Upper lobe of right lung (tissue), 1 donor: ENCODE measurements around the gene TIFAB. TPM values are rescaled to one million over a fixed set of nuclear protein-coding genes. Genes with fewer than 3 reads are reported as not detected.

Experiments
- ATAC-seq: fragments of 200-7000 bp; cut with Tn5 transposase; one replicate; pipeline ENCODE4 v1.9.1; 2020; ENCODE audit warnings: mild to moderate bottlenecking, moderate library complexity
- DNase-seq: peaks from one replicate; pipeline ENCODE4 v3.0.0-alpha.2; 2020
- H3K27ac ChIP-seq: fragments of 200-600 bp; one replicate; pipeline ENCODE4 v1.8.0; 2022
- H3K27me3 ChIP-seq: fragments of 200-600 bp; one replicate; pipeline ENCODE4 v1.8.0; 2022; ENCODE audit warnings: mild to moderate bottlenecking
- H3K36me3 ChIP-seq: fragments of 200-600 bp; one replicate; pipeline ENCODE4 v1.8.0; 2022
- H3K4me1 ChIP-seq: fragments of 200-600 bp; one replicate; pipeline ENCODE4 v1.8.0; 2022
- H3K4me3 ChIP-seq: fragments of 200-600 bp; one replicate; pipeline ENCODE4 v1.8.0; 2022; ENCODE audit warnings: mild to moderate bottlenecking
- H3K9me3 ChIP-seq: fragments of 200-600 bp; one replicate; pipeline ENCODE4 v1.8.0; 2022
- intact Hi-C: fragments of 100-400 bp; cut with DNase I; formaldehyde crosslinking; loops from one replicate; pipeline ENCODE4 v1.11.0; 2022
- total RNA-seq: library from RNA; stranded (reverse); fragmentation: NEBNext Ultra II Directional; extraction: Animal tissue kit (Norgen Biotek cat#: 25700); gene quantifications from one replicate; pipeline ENCODE4 v1.2.1, GENCODE V29; 2021
- TF ChIP-seq, protein P1 (sequence below): fragments of 200-600 bp; IDR thresholded peaks from one replicate; pipeline ENCODE4 v1.8.0; 2022; ENCODE audit warnings: antibody characterized with exemption
- donor health status: DM: no; HTN: yes; CAD: no; lungs with severe emphysema.

TIFAB gene
- total RNA-seq, 1 donor from 2014 or later, result 0.43 TPM

DNA sequence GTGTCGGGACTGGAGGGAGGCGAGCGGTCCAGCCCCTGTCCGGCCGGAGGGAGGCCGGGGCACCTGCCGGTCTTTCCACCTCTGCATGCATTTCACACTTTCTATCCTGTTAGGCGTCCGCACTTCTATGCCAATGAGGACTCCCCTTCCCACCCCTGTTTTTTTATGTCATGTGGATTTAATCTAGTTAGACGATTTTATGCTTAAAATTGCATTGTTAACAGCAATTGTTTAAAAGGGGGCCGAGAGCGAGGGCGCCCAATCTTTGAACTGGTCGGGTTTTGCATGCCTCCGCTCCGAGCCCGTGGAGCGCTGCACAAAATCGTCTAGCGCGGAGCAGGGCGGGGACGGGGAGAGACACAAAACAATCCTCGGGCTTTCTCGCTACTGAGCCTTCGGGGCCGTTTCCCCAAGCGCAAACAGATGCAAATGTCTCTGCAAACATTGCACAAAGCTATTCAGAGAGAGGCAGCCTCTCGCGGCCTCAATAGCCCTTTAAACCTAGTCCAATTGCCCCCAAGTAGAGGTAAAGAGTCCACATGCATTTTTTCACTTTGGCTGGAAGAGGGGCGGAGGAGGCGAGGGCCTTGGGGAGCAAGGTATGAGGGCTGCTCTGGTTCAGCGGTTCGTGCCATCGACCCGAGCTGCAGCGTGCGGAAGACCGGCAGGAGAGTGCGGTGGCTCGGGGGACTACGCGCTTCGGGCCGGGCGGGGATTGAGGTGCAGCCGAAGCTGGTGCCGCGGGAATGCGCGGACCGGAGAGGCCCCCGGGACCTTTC, 37.5 kb upstream of the TIFAB start:
- ATAC-seq, result no peak
- Histone ChIP-seq H3K4me1 (peaks cover 33% of the 10 kb centered on the region), H3K27me3 (peaks cover 70% of the 10 kb centered on the region), H3K4me3 (peak overlapping the region; percentile 34), H3K36me3 (no peaks in the 10 kb centered on the region), H3K27ac (no peak overlapping the region), H3K9me3 (no peaks in the 10 kb centered on the region)
- intact Hi-C loops, result no loop called here
- no peak for DNase-seq
- TF ChIP-seq, protein P1, sequence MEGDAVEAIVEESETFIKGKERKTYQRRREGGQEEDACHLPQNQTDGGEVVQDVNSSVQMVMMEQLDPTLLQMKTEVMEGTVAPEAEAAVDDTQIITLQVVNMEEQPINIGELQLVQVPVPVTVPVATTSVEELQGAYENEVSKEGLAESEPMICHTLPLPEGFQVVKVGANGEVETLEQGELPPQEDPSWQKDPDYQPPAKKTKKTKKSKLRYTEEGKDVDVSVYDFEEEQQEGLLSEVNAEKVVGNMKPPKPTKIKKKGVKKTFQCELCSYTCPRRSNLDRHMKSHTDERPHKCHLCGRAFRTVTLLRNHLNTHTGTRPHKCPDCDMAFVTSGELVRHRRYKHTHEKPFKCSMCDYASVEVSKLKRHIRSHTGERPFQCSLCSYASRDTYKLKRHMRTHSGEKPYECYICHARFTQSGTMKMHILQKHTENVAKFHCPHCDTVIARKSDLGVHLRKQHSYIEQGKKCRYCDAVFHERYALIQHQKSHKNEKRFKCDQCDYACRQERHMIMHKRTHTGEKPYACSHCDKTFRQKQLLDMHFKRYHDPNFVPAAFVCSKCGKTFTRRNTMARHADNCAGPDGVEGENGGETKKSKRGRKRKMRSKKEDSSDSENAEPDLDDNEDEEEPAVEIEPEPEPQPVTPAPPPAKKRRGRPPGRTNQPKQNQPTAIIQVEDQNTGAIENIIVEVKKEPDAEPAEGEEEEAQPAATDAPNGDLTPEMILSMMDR, result no peak

DNA sequence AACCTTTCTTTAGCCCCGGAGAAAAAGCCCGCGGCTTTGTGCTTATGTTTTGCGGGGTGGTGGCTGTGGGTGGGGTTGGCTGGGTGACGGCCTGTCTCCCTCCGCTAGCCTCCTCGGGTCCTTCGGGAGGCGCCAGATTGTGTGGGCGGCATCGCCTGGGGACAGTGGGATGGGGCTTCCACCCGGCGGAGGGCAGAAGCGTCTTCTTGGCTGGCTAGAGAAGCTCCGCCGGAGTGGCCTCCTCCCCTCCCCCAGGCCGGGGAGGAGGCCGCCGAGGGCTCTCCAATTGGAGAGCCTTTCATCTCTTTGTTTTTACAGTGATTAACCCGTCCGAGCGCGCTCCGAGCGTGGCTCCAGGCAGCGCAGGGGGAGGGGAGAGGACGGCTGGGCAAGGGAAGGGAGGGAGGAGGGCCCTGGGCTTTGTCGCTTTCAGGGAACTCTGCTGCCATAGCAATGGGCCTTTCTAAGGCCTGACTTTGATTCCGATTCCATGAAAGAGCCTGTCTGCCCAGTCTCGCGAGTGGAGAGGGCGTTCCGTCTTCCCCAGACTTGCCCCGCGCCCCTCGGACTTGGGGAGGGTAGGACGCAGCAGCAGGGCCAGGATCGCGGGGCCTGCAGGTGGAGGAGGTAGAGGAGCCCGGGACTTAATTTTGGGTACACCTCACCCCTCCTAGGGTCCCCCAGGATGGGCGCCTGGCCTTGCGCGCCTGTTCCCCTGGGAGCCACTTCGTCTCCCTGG, 36.7 kb upstream of the TIFAB start:
- H3K36me3 ChIP-seq, result no peaks in the 10 kb centered on the region
- peaks cover 33% of the 10 kb centered on the region for H3K4me1 ChIP-seq
- peaks cover 70% of the 10 kb centered on the region for H3K27me3 ChIP-seq
- ATAC-seq (peak; percentile 5), DNase-seq (no peak)
- no peak overlapping the region for H3K27ac ChIP-seq
- H3K9me3 ChIP-seq, result no peaks in the 10 kb centered on the region
- TF ChIP-seq, protein P1, result no peak
- peak overlapping the region; percentile 34 for H3K4me3 ChIP-seq
- intact Hi-C loops, result no loop called here

DNA sequence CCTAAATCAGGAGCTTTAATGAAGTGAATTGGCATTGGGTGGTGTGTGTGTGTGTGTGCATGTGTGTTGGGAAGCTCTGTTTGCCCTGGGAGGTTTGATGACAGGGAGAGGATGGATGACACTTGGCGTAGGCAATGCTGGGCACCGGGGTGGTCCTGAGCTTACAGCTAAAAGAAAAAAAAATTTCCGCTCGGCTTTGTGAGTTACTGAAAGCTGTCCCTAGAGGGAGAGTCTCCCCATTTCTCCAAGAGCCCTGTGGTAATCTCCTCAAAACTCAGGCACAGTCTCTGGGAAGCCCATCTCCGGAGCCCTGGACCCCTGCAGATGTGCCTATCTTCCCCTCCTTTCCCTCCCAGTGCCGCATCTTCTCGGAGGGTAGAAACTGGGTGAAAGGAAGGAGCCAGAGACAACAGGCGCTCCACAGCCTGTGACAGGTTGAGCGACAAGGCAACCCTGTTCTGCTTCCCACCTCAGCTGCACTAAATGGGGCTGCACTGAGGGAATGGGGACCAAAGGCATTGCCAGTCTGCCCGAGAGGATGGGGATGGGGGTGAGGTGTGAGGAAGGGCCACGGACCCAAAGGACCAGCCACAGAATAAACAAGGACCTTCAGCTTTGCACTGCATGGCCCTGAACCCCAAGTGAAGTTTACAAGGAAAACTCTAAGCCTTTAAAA, 35.8 kb upstream of the TIFAB start:
- H3K4me3 ChIP-seq, result no peak overlapping the region
- TF ChIP-seq, protein P1, result no peak
- peaks cover 33% of the 10 kb centered on the region for H3K4me1 ChIP-seq

DNA sequence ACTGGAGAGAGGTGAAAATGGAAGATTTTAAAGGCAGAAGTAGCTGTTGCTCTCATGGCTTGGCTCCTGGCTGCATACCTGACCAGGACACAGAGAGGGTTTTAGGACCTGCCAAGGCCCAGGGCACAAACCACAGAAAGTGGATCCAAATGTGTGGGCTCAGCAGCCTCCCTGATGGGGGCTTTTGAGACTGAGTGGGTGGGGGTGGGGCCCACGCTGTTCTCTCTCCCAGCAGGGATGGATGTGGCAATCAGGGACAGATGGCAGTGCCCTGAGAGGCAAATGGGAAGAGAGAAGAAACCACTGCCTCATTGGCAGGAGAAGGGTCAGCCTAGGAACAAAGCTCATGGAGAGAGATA, 34.9 kb upstream of the TIFAB start:
- peaks cover 28% of the 10 kb centered on the region for H3K4me1 ChIP-seq
- TF ChIP-seq, protein P1, result no peak
- no peak for DNase-seq
- H3K27ac ChIP-seq, result no peak overlapping the region
- H3K36me3 ChIP-seq, result no peaks in the 10 kb centered on the region
- no peaks in the 10 kb centered on the region for H3K9me3 ChIP-seq
- intact Hi-C loops, result no loop called here
- H3K4me3 ChIP-seq, result no peak overlapping the region
- H3K27me3 ChIP-seq, result peaks cover 64% of the 10 kb centered on the region
- no peak for ATAC-seq

More for the DNA sequence above, 35.8 kb upstream of the TIFAB start:
- no peaks in the 10 kb centered on the region for H3K36me3 ChIP-seq
- H3K27me3 ChIP-seq, result peaks cover 70% of the 10 kb centered on the region
- ATAC-seq (no peak), DNase-seq (no peak)
- no peaks in the 10 kb centered on the region for H3K9me3 ChIP-seq
- intact Hi-C loops, result no loop called here
- no peak overlapping the region for H3K27ac ChIP-seq

DNA sequence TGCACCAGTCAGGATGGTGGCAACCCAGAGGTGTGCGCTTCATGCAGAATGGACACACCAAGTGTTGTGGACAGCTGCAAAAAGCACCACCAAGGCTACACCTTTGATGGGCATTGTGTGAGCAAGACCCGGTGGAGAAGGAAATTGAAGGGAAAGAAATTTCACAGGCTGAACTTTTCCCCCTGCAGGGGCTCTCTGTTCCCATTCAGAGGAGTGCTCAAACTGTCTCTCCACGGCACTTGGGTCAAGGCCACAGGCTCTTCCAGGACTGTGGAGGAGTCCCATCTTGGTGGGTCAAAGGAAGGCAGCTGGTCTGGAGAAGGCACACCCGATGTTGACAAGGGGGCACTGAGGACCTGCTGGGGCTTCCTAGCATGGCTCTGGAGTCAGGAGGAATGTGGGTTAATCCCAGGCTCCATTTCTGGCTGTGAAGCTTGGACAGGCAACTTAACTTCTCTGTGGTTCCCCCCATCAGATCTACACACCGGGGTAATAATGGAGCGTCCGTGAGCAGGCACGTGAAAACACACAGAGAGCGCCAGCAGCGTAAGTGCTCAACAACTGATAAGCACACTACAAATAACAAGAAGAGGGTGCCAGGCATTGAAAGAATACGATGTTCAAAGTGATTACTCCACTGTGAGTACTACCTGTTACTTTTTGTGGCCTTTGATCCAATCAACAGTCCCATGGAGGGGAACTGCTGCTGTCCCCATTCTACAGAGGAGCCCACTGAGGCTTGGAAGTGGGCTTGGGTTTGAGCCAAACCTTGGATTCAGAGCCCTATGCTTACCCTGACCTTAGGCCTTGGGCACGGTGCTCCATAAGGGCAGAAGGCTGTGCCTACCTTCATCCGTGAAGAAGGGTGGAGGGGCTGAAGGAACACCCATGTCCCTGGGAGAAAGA, 34.2 kb upstream of the TIFAB start:
- no peak for DNase-seq
- no peak for ATAC-seq
- peaks cover 24% of the 10 kb centered on the region for H3K4me1 ChIP-seq
- no peak overlapping the region for H3K4me3 ChIP-seq
- TF ChIP-seq, protein P1, result no peak
- intact Hi-C loops, result no loop called here
- no peaks in the 10 kb centered on the region for H3K9me3 ChIP-seq
- H3K27ac ChIP-seq, result no peak overlapping the region
- H3K36me3 ChIP-seq, result no peaks in the 10 kb centered on the region
- peaks cover 57% of the 10 kb centered on the region for H3K27me3 ChIP-seq
